GM19023 (cell line): ENCODE results near the gene OPCML.

Experiments used
- ATAC-seq: cut with Tn5 transposase; IDR thresholded peaks from one replicate; pipeline ENCODE4 v1.9.1; 2021; ENCODE audit warnings: mild to moderate bottlenecking, moderate library complexity; ENCODE audit not compliant: unreplicated experiment

Gene OPCML

GRCh38 chr11:133303262-133303661 lies 229.0 kb downstream of the OPCML start:
- no peak for ATAC-seq

- ATAC-seq: no peak
Measured at GRCh38 chr11:133302056-133302455, 230.2 kb downstream of the OPCML start.

GRCh38 chr11:133300666-133301065 lies 231.6 kb downstream of the OPCML start:
- ATAC-seq: no peak

- ATAC-seq: no peak
Measured at GRCh38 chr11:133291780-133292179, 240.5 kb downstream of the OPCML start.

- ATAC-seq: no peak
Measured at GRCh38 chr11:133285359-133285758, 246.9 kb downstream of the OPCML start.

GRCh38 chr11:133284156-133284555 lies 248.1 kb downstream of the OPCML start:
- no peak for ATAC-seq

GRCh38 chr11:133277886-133278285 lies 254.4 kb downstream of the OPCML start:
- no peak for ATAC-seq

GRCh38 chr11:133271871-133272776 lies 260.2 kb downstream of the OPCML start:
- no peak for ATAC-seq

GRCh38 chr11:133271206-133271605 lies 261.1 kb downstream of the OPCML start:
- ATAC-seq: no peak

- peak; percentile 94 for ATAC-seq
Measured at GRCh38 chr11:133269267-133269666, 263.0 kb downstream of the OPCML start.

- no peak for ATAC-seq
Measured at GRCh38 chr11:133266986-133267385, 265.3 kb downstream of the OPCML start.

GRCh38 chr11:133265530-133266035 lies 266.7 kb downstream of the OPCML start:
- no peak for ATAC-seq

- no peak for ATAC-seq
Measured at GRCh38 chr11:133263332-133263731, 269.0 kb downstream of the OPCML start.

GRCh38 chr11:133258751-133259150 lies 273.6 kb downstream of the OPCML start:
- ATAC-seq: no peak

- ATAC-seq: no peak
Measured at GRCh38 chr11:133254601-133255000, 277.7 kb downstream of the OPCML start.

GRCh38 chr11:133253570-133253969 lies 278.7 kb downstream of the OPCML start:
- no peak for ATAC-seq

- no peak for ATAC-seq
Measured at GRCh38 chr11:133251841-133252240, 280.5 kb downstream of the OPCML start.

GRCh38 chr11:133249530-133249929 lies 282.8 kb downstream of the OPCML start:
- no peak for ATAC-seq

- ATAC-seq: no peak
Measured at GRCh38 chr11:133249065-133249464, 283.2 kb downstream of the OPCML start.

GRCh38 chr11:133243832-133244231 lies 288.5 kb downstream of the OPCML start:
- no peak for ATAC-seq

- ATAC-seq: no peak
Measured at GRCh38 chr11:133240908-133241655, 291.2 kb downstream of the OPCML start.

- no peak for ATAC-seq
Measured at GRCh38 chr11:133239575-133239974, 292.7 kb downstream of the OPCML start.
